Activated CD8-positive, alpha-beta memory T cell treated with anti-CD3 and anti-CD28 coated beads, Interleukin-2, amount 10 ng/mL, durations not matched to agents 7 days and 5 days (primary cell): ENCODE results near the gene GAN. TPM values are rescaled to one million over a fixed set of nuclear protein-coding genes. Genes with fewer than 3 reads are reported as not detected.

Experiments
- ATAC-seq: fragments of 150-1000 bp; cut with Tn5 transposase; one replicate; pipeline ENCODE4 v1.10.0; 2021; ENCODE audit warnings: moderate library complexity
- CTCF ChIA-PET: fragments of 350-600 bp; sonication (Branson Sonifier 250); formaldehyde crosslinking; loops from one replicate; lab custom pipeline; 2021; ENCODE audit warnings: antibody characterized with exemption; lab: Charles Lee
- DNase-seq: peaks from one replicate; pipeline ENCODE4 v3.0.0-alpha.2; 2020
- H3K27ac Mint-ChIP-seq: one replicate; pipeline ENCODE4 v1.8.0; 2021; ENCODE audit warnings: mild to moderate bottlenecking, mixed read lengths
- H3K27me3 Mint-ChIP-seq: one replicate; pipeline ENCODE4 v1.8.0; 2021; ENCODE audit warnings: mixed read lengths
- H3K36me3 Mint-ChIP-seq: one replicate; pipeline ENCODE4 v1.8.0; 2021; ENCODE audit warnings: mild to moderate bottlenecking, mixed read lengths
- H3K4me1 Mint-ChIP-seq: one replicate; pipeline ENCODE4 v1.8.0; 2021; ENCODE audit warnings: mixed read lengths
- H3K4me3 Mint-ChIP-seq: one replicate; pipeline ENCODE4 v1.8.0; 2021; ENCODE audit warnings: mild to moderate bottlenecking, moderate library complexity, mixed read lengths
- H3K9me3 Mint-ChIP-seq: one replicate; pipeline ENCODE4 v1.8.0; 2022; ENCODE audit warnings: low read depth, mixed read lengths
- total RNA-seq, 2 experiments: library from RNA; stranded (reverse); gene quantifications; one replicate each; pipeline ENCODE4 v1.2.3, GENCODE V29; 2021

The GAN gene, protein sequence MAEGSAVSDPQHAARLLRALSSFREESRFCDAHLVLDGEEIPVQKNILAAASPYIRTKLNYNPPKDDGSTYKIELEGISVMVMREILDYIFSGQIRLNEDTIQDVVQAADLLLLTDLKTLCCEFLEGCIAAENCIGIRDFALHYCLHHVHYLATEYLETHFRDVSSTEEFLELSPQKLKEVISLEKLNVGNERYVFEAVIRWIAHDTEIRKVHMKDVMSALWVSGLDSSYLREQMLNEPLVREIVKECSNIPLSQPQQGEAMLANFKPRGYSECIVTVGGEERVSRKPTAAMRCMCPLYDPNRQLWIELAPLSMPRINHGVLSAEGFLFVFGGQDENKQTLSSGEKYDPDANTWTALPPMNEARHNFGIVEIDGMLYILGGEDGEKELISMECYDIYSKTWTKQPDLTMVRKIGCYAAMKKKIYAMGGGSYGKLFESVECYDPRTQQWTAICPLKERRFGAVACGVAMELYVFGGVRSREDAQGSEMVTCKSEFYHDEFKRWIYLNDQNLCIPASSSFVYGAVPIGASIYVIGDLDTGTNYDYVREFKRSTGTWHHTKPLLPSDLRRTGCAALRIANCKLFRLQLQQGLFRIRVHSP
- 10 to 100 TPM in 1 of 2 experiments, 1 to 10 TPM in 1; 8.1 to 10.3 TPM for total RNA-seq

DNA sequence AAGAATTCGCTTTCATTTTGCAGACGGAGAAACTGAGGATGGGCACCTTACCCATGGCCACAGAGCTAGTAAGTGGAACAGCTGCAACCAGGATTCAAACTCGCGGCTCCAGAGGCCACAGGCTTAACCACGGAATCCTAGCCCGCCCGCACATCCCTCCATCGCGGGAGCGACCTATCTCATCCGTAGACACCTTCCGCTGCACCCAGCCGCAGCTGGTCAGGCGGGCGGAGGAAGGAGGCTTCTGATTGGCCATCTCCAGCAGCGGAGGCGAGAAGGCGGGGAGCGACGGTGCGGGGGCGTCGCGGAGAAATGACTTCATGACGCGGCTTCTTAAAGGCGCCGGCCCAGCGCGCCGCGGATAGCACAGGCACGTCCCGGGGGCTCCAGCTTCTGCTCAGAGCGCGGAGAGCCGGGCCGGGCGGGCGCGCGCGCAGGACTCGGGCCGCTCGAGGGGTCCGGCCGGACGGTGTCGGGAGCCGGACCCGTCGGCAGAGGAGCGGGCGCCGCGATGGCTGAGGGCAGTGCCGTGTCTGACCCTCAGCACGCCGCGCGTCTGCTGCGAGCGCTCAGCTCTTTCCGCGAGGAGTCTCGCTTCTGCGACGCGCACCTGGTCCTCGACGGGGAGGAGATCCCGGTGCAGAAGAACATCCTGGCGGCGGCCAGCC lies at the start of gene GAN:
TSS of gene GAN (plus strand) at position 360 of the 668 bp plus-strand sequence. CDS start at position 512, 152 bp downstream.
- ATAC-seq: peak; percentile 96
- CTCF ChIA-PET: interaction anchor here (0.9 to 2.6 kb wide), 8 partner anchors 11 to 416 kb away, joined by 3 to 10 read pairs (median 4); partner anchors contain the start of gene ATMIN
- H3K27ac Mint-ChIP-seq: peak within 1 kb of the TSS; percentile 92
- peaks cover 8% of the 10 kb centered on the region for H3K36me3 Mint-ChIP-seq
- no peaks in the 10 kb centered on the region for H3K27me3 Mint-ChIP-seq
- peak; percentile 98 for DNase-seq
- H3K9me3 Mint-ChIP-seq: no peaks in the 10 kb centered on the region
- peak within 1 kb of the TSS; percentile 94 for H3K4me3 Mint-ChIP-seq
- H3K4me1 Mint-ChIP-seq: peaks cover 39% of the 10 kb centered on the region

DNA sequence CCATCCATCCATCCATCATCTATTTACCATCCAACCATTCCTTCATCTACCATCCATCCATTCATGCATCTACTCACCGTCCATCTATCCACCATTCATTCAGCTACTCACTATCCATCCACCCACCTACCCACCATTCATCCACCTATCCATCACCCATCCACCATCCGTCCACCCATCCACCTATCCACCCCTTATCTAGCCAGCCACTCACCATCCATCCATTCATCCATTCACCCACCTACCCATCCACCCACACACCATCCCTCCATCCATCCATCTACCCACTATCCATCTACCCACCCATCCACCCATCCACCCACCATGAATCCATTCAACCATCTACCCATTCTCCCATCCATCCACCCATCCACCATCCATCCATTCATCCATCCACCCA lies 49.7 kb upstream of the GAN start:
- Mint-ChIP-seq H3K36me3 (no peaks in the 10 kb centered on the region), H3K9me3 (no peaks in the 10 kb centered on the region), H3K27ac (no peak overlapping the region), H3K27me3 (peaks cover 2% of the 10 kb centered on the region), H3K4me1 (peaks cover 11% of the 10 kb centered on the region), H3K4me3 (no peak overlapping the region)
- DNase-seq: no peak
- no peak for ATAC-seq
- CTCF ChIA-PET: no interaction called here

DNA sequence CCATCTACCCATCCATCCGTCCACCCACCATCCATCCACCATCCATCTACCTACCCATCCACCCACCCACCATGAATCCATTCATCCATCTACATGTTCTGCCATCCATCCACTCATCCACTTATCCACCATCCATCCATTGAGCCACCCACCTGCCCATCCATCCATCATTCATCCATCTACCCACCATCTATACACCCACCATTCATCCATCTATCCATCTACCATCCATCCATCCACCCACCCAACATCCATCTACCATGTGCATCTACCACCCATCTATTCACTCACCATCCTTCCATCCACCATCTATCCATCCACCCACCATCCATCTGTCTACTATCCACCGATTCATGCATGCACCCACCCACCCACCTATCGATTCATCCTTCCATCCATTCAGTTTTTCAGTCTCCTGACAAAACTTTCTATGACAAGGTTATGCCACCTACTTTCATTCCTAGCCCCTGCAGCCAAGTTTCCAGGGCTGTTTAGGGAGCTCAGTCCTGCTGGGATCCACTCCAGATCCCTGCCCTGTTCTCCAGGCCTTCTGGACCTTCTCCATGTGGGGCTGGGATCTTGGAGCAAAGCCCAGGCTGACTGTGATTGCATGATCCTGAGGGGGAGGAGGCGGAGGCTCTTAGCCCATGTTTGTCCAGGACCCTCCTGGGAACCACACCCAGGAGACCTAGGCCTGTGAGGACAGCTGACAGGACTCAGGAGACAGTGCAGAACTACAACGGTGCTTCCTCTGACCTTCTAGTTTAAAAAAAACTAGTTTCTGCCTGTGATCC lies 48.9 kb upstream of the GAN start:
- Mint-ChIP-seq H3K27ac (no peak overlapping the region), H3K27me3 (no peaks in the 10 kb centered on the region), H3K4me3 (no peak overlapping the region), H3K9me3 (no peaks in the 10 kb centered on the region), H3K4me1 (peaks cover 11% of the 10 kb centered on the region), H3K36me3 (no peaks in the 10 kb centered on the region)
- no peak for DNase-seq
- CTCF ChIA-PET: no interaction called here
- no peak for ATAC-seq

DNA sequence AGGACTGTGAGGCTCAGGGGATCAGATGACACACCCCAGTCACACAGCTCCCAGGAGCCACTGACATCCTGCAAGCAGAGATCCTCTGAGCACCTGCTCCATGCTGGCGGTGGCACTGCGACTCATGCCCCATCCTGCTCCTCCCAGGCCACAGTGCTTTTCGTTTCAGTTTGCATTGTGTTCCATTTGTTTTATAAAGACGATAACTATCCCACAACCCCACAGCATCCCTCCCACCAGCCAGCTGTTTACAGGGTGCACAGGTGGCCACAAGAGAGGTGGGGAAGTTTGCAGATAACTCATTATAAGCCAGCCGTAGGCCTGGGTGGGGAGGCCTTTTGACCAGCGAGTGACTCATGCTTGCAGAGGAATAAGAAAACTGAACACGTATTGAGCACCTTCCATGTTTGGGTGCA lies 48.1 kb upstream of the GAN start:
- DNase-seq (peak; percentile 73), ATAC-seq (peak; percentile 76)
- H3K4me3 Mint-ChIP-seq: no peak overlapping the region
- no peaks in the 10 kb centered on the region for H3K27me3 Mint-ChIP-seq
- H3K27ac Mint-ChIP-seq: peak overlapping the region; percentile 38
- peaks cover 11% of the 10 kb centered on the region for H3K4me1 Mint-ChIP-seq
- no peaks in the 10 kb centered on the region for H3K9me3 Mint-ChIP-seq
- CTCF ChIA-PET: no interaction called here
- H3K36me3 Mint-ChIP-seq: no peaks in the 10 kb centered on the region

DNA sequence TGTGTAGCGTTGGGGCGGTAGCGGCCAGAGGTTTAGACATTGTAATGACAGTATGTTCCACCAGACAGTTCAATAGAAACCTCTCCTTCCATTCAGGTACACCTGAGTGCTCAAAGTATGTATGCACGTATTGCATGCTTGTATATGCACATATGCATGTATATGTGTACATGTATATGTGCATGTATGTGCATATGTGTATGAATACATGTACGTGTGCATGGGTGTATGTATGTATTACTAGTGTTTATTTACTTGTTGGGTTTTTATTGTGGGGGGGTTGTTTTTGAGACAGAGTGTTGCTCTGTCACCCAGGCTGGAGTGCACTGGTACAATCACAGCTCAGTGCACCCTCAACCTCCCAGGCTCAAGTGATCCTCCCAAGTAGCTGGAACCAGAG lies 46.3 kb upstream of the GAN start:
- H3K4me3 Mint-ChIP-seq: no peak overlapping the region
- H3K36me3 Mint-ChIP-seq: no peaks in the 10 kb centered on the region
- no peak for DNase-seq
- ATAC-seq: no peak
- CTCF ChIA-PET: interaction anchor here (0.7 kb wide), 1 partner anchor 94 kb away, joined by 4 read pairs; no protein-coding TSS in a partner anchor
- H3K4me1 Mint-ChIP-seq: peaks cover 11% of the 10 kb centered on the region
- no peaks in the 10 kb centered on the region for H3K9me3 Mint-ChIP-seq
- peaks cover 2% of the 10 kb centered on the region for H3K27me3 Mint-ChIP-seq
- no peak overlapping the region for H3K27ac Mint-ChIP-seq

DNA sequence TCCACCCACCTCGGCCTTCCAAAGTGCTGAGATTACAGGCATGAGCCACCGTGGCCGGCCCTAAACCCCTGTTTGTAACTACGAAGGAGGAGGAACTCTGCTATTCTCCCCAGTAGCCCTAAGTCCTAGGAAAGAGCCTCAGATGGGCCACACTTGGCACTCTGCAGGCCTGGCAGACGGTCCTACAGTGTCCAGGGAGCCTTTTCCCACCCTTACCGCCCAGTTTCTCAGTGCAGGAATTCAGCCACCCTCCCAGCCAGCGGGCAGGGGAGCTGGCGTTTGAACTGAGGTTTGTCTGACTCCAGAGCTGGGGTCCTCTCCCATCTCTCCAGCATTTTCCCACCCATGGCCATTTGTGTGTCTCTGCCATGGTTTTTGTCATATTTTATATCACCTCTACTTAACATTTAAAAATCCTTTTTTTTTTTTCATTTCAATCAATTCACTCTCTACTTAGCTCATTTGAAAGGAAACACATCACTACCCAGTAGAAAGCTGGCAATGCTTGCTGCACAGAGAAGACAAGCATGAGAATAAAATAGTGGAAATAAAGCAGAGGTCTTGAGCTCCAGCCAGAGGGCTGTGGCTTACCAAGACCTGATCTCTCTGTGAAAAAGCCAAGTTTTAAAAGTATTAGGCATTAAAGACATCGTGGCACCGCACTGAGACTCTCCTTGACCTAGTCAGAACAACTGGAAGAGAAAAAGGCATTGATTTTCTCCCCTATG lies 41.4 kb upstream of the GAN start:
- Mint-ChIP-seq H3K9me3 (no peaks in the 10 kb centered on the region), H3K27me3 (peaks cover 11% of the 10 kb centered on the region), H3K27ac (no peak overlapping the region), H3K36me3 (no peaks in the 10 kb centered on the region), H3K4me1 (no peaks in the 10 kb centered on the region), H3K4me3 (no peak overlapping the region)
- CTCF ChIA-PET: no interaction called here
- ATAC-seq (no peak), DNase-seq (no peak)

DNA sequence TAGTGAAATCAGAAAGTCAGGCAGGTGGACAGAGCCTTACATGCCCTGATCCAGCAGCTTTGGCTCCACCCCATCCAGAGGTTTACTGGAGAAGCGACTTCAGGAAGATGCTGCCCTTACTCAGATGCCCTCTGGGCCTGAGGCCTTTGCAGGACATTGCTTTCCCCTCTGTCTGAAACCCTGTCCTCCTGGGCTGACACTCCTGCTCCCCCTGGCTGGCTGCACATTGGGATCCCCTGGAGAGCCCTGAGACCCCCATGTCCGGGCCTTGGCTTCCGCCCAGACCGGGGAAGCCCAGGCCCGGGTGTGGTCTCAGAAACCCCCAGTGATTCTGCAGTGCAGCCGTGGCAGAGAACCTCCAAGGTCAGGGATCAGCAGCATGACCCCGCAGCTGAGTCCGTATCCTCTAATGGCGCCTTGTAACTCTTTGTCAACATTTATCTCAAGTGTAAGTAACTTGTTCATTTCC lies 39.7 kb upstream of the GAN start:
- Mint-ChIP-seq H3K27ac (no peak overlapping the region), H3K27me3 (peaks cover 11% of the 10 kb centered on the region), H3K36me3 (no peaks in the 10 kb centered on the region), H3K9me3 (no peaks in the 10 kb centered on the region), H3K4me1 (no peaks in the 10 kb centered on the region), H3K4me3 (no peak overlapping the region)
- DNase-seq (no peak), ATAC-seq (no peak)
- CTCF ChIA-PET: interaction anchor here (1.0 kb wide), 1 partner anchor 14 kb away, joined by 3 read pairs; no protein-coding TSS in a partner anchor

DNA sequence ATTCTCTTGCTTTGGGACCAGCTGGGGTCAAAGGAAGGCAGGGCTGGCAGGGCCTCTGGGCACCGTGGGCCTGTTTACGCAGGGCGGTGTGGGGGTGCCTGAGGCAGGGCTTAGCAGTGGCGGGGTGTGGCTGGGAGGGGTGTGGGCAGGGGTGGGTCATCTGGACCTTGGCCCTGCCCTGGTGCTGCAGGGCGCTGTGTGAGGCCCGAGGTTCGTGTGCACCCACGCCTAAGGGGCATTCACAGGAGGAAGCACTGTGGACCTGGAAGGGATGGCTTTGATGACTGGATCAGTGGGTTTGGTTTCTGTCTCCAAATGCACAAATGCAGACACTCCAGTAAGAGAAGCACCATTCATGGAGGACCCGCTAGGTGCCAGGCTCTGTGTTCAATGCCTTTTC lies 39.0 kb upstream of the GAN start:
- peaks cover 11% of the 10 kb centered on the region for H3K27me3 Mint-ChIP-seq
- DNase-seq (no peak), ATAC-seq (no peak)
- H3K9me3 Mint-ChIP-seq: no peaks in the 10 kb centered on the region
- no peak overlapping the region for H3K27ac Mint-ChIP-seq
- CTCF ChIA-PET: interaction anchor here (1.0 kb wide), 1 partner anchor 15 kb away, joined by 3 read pairs; no protein-coding TSS in a partner anchor
- no peak overlapping the region for H3K4me3 Mint-ChIP-seq
- no peaks in the 10 kb centered on the region for H3K4me1 Mint-ChIP-seq
- H3K36me3 Mint-ChIP-seq: no peaks in the 10 kb centered on the region

DNA sequence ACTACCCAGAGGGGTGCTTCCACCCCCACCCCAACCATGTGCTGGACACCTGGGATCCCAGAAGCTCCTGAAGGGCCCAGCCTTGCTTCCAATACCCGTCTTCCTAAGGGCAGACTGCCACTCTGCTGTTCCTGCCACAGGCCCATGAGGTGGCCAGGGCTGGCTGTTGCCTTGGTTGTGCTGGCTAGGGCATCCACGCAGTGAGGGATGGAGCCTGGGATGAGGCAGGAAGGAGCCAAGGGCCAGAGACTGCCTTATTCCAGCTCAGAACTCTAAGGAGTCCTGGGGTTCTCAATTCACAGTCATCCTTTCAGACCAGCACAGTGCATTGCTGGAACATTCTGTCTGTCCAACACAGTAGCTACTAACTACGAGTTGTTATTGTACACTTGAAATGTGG lies 38.4 kb upstream of the GAN start:
- Mint-ChIP-seq H3K4me1 (no peaks in the 10 kb centered on the region), H3K27me3 (peaks cover 11% of the 10 kb centered on the region), H3K27ac (no peak overlapping the region), H3K4me3 (no peak overlapping the region), H3K9me3 (no peaks in the 10 kb centered on the region), H3K36me3 (no peaks in the 10 kb centered on the region)
- DNase-seq (no peak), ATAC-seq (no peak)
- CTCF ChIA-PET: no interaction called here

DNA sequence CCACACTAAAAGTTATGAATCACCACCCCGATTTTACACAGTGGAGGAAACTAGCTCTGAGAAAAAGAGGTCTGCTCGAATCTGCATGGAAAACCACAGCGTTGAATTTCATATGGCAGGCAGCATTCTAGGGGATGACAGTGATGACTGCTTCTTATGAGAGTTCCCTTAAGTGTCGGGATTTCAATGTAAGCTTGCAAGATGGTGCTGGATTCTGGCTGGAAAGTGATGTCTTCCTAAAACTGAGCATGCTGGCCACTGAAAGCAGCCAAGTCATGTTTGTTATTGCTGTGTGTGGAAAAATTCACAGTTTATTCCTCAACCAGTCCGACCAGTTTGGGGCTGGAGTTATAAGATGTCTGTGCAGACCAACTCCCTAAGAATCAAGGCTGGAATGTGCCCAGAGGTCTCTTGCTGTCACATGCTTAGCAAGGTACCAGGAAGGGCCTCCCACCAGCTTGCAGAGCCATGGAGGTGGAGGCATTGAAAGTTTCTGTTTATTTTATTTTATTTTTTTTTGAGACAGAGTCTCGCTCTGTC lies 37.2 kb upstream of the GAN start:
- Mint-ChIP-seq H3K27ac (no peak overlapping the region), H3K9me3 (no peaks in the 10 kb centered on the region), H3K4me1 (no peaks in the 10 kb centered on the region), H3K4me3 (no peak overlapping the region), H3K36me3 (no peaks in the 10 kb centered on the region), H3K27me3 (peaks cover 11% of the 10 kb centered on the region)
- ATAC-seq (no peak), DNase-seq (no peak)
- CTCF ChIA-PET: interaction anchor here (0.8 kb wide), 1 partner anchor 88 kb away, joined by 3 read pairs; no protein-coding TSS in a partner anchor

DNA sequence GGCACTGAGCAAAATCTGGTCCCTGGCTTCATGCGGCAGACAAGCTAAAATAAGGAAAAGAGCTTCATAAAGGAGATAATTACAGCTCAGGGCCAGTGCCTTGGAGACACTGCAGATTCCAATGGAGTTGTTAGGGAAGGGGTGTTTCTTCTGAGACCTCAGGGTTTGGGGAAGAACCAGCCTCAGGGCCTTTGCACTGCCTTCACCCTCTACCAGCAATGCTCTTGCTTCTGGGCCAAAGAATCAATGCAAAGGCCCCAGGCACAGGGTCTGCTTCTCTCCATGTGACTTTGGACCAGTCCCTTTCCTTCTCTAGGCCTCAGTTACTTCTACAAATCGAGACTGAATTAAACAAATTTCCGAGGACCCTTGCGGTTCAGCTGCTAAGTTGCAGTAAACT lies 36.2 kb upstream of the GAN start:
- H3K36me3 Mint-ChIP-seq: no peaks in the 10 kb centered on the region
- H3K4me3 Mint-ChIP-seq: no peak overlapping the region
- no peaks in the 10 kb centered on the region for H3K4me1 Mint-ChIP-seq
- CTCF ChIA-PET: interaction anchor here (0.8 kb wide), 1 partner anchor 87 kb away, joined by 3 read pairs; no protein-coding TSS in a partner anchor
- ATAC-seq: no peak
- no peak for DNase-seq
- H3K9me3 Mint-ChIP-seq: no peaks in the 10 kb centered on the region
- peaks cover 9% of the 10 kb centered on the region for H3K27me3 Mint-ChIP-seq
- H3K27ac Mint-ChIP-seq: no peak overlapping the region

DNA sequence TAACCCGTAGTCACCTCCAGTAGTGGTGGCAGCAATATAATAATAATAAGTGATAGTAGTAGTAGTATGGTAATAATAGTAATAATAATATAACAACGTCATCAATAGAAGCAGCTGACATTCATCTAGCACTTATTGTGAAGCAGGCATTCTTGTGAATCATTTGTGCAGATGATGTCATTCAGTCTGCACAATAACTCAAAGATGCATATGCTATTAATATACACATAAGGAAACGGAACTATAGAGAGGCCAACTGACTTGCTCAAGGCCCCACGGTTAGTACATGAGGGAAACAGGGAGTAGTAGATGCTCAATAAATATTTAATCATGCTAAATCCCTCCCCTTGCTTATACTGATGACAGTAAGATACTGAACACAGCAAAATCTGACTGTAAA lies 35.4 kb upstream of the GAN start:
- CTCF ChIA-PET: no interaction called here

More for the DNA sequence above, 35.4 kb upstream of the GAN start:
- H3K9me3 Mint-ChIP-seq: no peaks in the 10 kb centered on the region
- no peak for DNase-seq
- peaks cover 4% of the 10 kb centered on the region for H3K27me3 Mint-ChIP-seq
- no peak overlapping the region for H3K27ac Mint-ChIP-seq
- H3K4me3 Mint-ChIP-seq: no peak overlapping the region
- ATAC-seq: no peak
- no peaks in the 10 kb centered on the region for H3K4me1 Mint-ChIP-seq
- H3K36me3 Mint-ChIP-seq: no peaks in the 10 kb centered on the region
